ENCODE measurements around the gene LHFPL3.

GRCh38 chr7:104328296-104328969 is at the start of gene LHFPL3:
- TF ChIP-seq, protein P1, sequence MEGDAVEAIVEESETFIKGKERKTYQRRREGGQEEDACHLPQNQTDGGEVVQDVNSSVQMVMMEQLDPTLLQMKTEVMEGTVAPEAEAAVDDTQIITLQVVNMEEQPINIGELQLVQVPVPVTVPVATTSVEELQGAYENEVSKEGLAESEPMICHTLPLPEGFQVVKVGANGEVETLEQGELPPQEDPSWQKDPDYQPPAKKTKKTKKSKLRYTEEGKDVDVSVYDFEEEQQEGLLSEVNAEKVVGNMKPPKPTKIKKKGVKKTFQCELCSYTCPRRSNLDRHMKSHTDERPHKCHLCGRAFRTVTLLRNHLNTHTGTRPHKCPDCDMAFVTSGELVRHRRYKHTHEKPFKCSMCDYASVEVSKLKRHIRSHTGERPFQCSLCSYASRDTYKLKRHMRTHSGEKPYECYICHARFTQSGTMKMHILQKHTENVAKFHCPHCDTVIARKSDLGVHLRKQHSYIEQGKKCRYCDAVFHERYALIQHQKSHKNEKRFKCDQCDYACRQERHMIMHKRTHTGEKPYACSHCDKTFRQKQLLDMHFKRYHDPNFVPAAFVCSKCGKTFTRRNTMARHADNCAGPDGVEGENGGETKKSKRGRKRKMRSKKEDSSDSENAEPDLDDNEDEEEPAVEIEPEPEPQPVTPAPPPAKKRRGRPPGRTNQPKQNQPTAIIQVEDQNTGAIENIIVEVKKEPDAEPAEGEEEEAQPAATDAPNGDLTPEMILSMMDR (IDR thresholded peaks at IDR 0.05; ENCODE audit: low read length): no peak
- TF ChIP-seq EZH2phosphoT487 (IDR thresholded peaks at IDR 0.05; ENCODE audit: low read length) (no peak), EZH2 (optimal IDR thresholded peaks at IDR 0.05; ENCODE audit: low read depth, low read length) (no peak)
